Measurements from ENCODE around the gene MOB2.

Gene MOB2

GRCh38 chr11:1485504-1485885 is 1.1 kb downstream of the MOB2 start:
- no peak for DNase-seq (ENCODE audit: low spot score)

- no peak for DNase-seq (ENCODE audit: low spot score)
Measured at GRCh38 chr11:1484695-1485503, 1.7 kb downstream of the MOB2 start.

GRCh38 chr11:1484061-1484671 is 2.4 kb downstream of the MOB2 start:
- DNase-seq (ENCODE audit: low spot score) = no peak

GRCh38 chr11:1483445-1483961 is 3.1 kb downstream of the MOB2 start:
- no peak for DNase-seq (ENCODE audit: low spot score)

GRCh38 chr11:1482581-1483444 is 3.8 kb downstream of the MOB2 start:
- no peak for DNase-seq (ENCODE audit: low spot score)

GRCh38 chr11:1481861-1482441 is 4.6 kb downstream of the MOB2 start:
- no peak for DNase-seq (ENCODE audit: low spot score)

GRCh38 chr11:1481483-1481825 is 5.1 kb downstream of the MOB2 start:
- DNase-seq (ENCODE audit: low spot score) = no peak

- DNase-seq (ENCODE audit: low spot score) = no peak
Measured at GRCh38 chr11:1480555-1481482, 5.8 kb downstream of the MOB2 start.

GRCh38 chr11:1480191-1480554 is 6.4 kb downstream of the MOB2 start:
- no peak for DNase-seq (ENCODE audit: low spot score)

- DNase-seq (ENCODE audit: low spot score) = no peak
Measured at GRCh38 chr11:1479678-1480118, 6.9 kb downstream of the MOB2 start.

GRCh38 chr11:1479006-1479677 is 7.4 kb downstream of the MOB2 start:
- no peak for DNase-seq (ENCODE audit: low spot score)

- DNase-seq (ENCODE audit: low spot score) = no peak
Measured at GRCh38 chr11:1478544-1478943, 8.0 kb downstream of the MOB2 start.

GRCh38 chr11:1478011-1478410 is 8.6 kb downstream of the MOB2 start:
- no peak for DNase-seq (ENCODE audit: low spot score)

- DNase-seq (ENCODE audit: low spot score) = no peak
Measured at GRCh38 chr11:1476940-1477736, 9.4 kb downstream of the MOB2 start.

GRCh38 chr11:1475841-1476240 is 10.7 kb downstream of the MOB2 start:
- DNase-seq (ENCODE audit: low spot score) = no peak

- no peak for DNase-seq (ENCODE audit: low spot score)
Measured at GRCh38 chr11:1473786-1474185, 12.8 kb downstream of the MOB2 start.

GRCh38 chr11:1473011-1473628 is 13.5 kb downstream of the MOB2 start:
- DNase-seq (ENCODE audit: low spot score) = no peak

GRCh38 chr11:1472180-1473005 is 14.2 kb downstream of the MOB2 start:
- DNase-seq (ENCODE audit: low spot score) = no peak

Data from Ammon's horn (tissue), 1 donor.